Natural killer cell (primary cell): ENCODE measurements around the gene RXRA. TPM values are rescaled to one million over a fixed set of nuclear protein-coding genes. Genes with fewer than 3 reads are reported as not detected.

Experiments used
- ATAC-seq, 3 donors: fragments of 150-1000 bp in 2 of 3; fragments of 200-7000 bp in 1 of 3; cut with Tn5 transposase; 1 replicate in 1 of 3; 2 replicates in 2 of 3; pipeline ENCODE4 v1.10.0; 2021; ENCODE audit warnings: mild to moderate bottlenecking in 2 of 3, moderate library complexity in 2 of 3
- DNase-seq, 2 donors: peaks; one replicate each; pipeline versions ENCODE4 v3.0.0 to v3.0.0-alpha.2; 2013 to 2021; ENCODE audit warnings: mixed read lengths in 1 of 2
- H3K27ac ChIP-seq: one replicate; pipeline ENCODE4 v1.5.1; 2013; ENCODE audit warnings: mild to moderate bottlenecking, low read length
- H3K27me3 ChIP-seq: one replicate; pipeline ENCODE4 v1.6.1; 2013; ENCODE audit warnings: low read length; ENCODE audit not compliant: control insufficient read depth, insufficient read depth
- H3K36me3 ChIP-seq: one replicate; pipeline ENCODE4 v1.6.1; 2013; ENCODE audit warnings: low read length; ENCODE audit not compliant: control insufficient read depth, insufficient read depth
- H3K4me1 ChIP-seq: one replicate; pipeline ENCODE4 v1.6.1; 2013; ENCODE audit warnings: low read length; ENCODE audit not compliant: control insufficient read depth, insufficient read depth
- H3K4me3 ChIP-seq: one replicate; pipeline ENCODE4 v1.5.1; 2013; ENCODE audit warnings: low read length
- H3K9me3 ChIP-seq: one replicate; pipeline ENCODE4 v1.6.1; 2013; ENCODE audit warnings: low read length; ENCODE audit not compliant: control insufficient read depth, insufficient read depth
- H3K27ac Mint-ChIP-seq, 2 donors: one replicate each; pipeline ENCODE4 v1.8.0; 2022; ENCODE audit warnings: mild to moderate bottlenecking in 2 of 2, mixed read lengths in 2 of 2, moderate library complexity in 1 of 2
- H3K27me3 Mint-ChIP-seq, 2 donors: one replicate each; pipeline ENCODE4 v1.8.0; 2022; ENCODE audit warnings: low read depth in 2 of 2, mixed read lengths in 2 of 2
- H3K36me3 Mint-ChIP-seq: one replicate; pipeline ENCODE4 v1.8.0; 2022; ENCODE audit warnings: mixed read lengths
- H3K4me1 Mint-ChIP-seq, 2 donors: one replicate each; pipeline ENCODE4 v1.8.0; 2022; ENCODE audit warnings: mixed read lengths in 2 of 2
- H3K4me3 Mint-ChIP-seq: one replicate; pipeline ENCODE4 v1.8.0; 2022; ENCODE audit warnings: mild to moderate bottlenecking, moderate library complexity, mixed read lengths
- H3K9me3 Mint-ChIP-seq, 2 donors: one replicate each; pipeline ENCODE4 v1.8.0; 2022; ENCODE audit warnings: mixed read lengths in 2 of 2
- WGBS: methylation state at CpG from one replicate; pipeline ENCODE4 v1.1.7; 2013; ENCODE audit warnings: missing lambda C conversion rate; ENCODE audit not compliant: insufficient coverage; 5-methylcytosine and 5-hydroxymethylcytosine counted together
- intact Hi-C: fragments of 100-400 bp; cut with micrococcal nuclease; formaldehyde crosslinking; loops from one replicate; pipeline ENCODE4 v1.14.2; 2022
- total RNA-seq, 4 donors: library from RNA; stranded (reverse); fragments of 120-200 nt in 1 of 4; gene quantifications; one replicate each; pipeline versions ENCODE4 v1.2.3 to v1.2.4, GENCODE V29; 2013 to 2022
- TF ChIP-seq, protein P1 (sequence below): fragments of 200-600 bp; IDR thresholded peaks from one replicate; pipeline ENCODE4 v1.8.0; 2022; ENCODE audit warnings: antibody characterized with exemption

Gene RXRA
- total RNA-seq, 3 donors from 2014 or later (not counting 1 experiment from before 2014, with no cell fraction given) = 30.9 to 64.1 (median 42.2) TPM

- H3K4me3 ChIP-seq = peak overlapping the region; percentile 27
- peaks cover 2% of the 10 kb centered on the region for H3K36me3 ChIP-seq
- Mint-ChIP-seq H3K27me3 (no peaks in the 10 kb centered on the region), H3K4me1 (peaks cover 40 to 63% of the 10 kb centered on the region in 2 donors), H3K4me3 (peak overlapping the region; percentile 79), H3K27ac (peak overlapping the region; percentile 59 to 80), H3K9me3 (no peaks in the 10 kb centered on the region), H3K36me3 (no peaks in the 10 kb centered on the region)
- WGBS = 75% methylated on average over 23 of the region's 23 CpGs
- ATAC-seq (no peak), DNase-seq (no peak)
- intact Hi-C loops = loop anchor here (5.0 kb wide), 1 partner anchor 36 kb away; no protein-coding TSS in a partner anchor
- H3K27ac ChIP-seq = peak overlapping the region; percentile 24
- H3K27me3 ChIP-seq = no peaks in the 10 kb centered on the region
- H3K4me1 ChIP-seq = peaks cover 89% of the 10 kb centered on the region
- no peaks in the 10 kb centered on the region for H3K9me3 ChIP-seq
- TF ChIP-seq, protein P1, sequence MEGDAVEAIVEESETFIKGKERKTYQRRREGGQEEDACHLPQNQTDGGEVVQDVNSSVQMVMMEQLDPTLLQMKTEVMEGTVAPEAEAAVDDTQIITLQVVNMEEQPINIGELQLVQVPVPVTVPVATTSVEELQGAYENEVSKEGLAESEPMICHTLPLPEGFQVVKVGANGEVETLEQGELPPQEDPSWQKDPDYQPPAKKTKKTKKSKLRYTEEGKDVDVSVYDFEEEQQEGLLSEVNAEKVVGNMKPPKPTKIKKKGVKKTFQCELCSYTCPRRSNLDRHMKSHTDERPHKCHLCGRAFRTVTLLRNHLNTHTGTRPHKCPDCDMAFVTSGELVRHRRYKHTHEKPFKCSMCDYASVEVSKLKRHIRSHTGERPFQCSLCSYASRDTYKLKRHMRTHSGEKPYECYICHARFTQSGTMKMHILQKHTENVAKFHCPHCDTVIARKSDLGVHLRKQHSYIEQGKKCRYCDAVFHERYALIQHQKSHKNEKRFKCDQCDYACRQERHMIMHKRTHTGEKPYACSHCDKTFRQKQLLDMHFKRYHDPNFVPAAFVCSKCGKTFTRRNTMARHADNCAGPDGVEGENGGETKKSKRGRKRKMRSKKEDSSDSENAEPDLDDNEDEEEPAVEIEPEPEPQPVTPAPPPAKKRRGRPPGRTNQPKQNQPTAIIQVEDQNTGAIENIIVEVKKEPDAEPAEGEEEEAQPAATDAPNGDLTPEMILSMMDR = no peak
Observed at GRCh38 chr9:134406366-134407120, 80.3 kb downstream of the RXRA start.

- TF ChIP-seq, protein P1 = no peak
- Histone ChIP-seq H3K27ac (peak overlapping the region; percentile 28), H3K9me3 (no peaks in the 10 kb centered on the region), H3K27me3 (no peaks in the 10 kb centered on the region), H3K4me3 (peak overlapping the region; percentile 27), H3K36me3 (peaks cover 2% of the 10 kb centered on the region), H3K4me1 (peaks cover 91% of the 10 kb centered on the region)
- Mint-ChIP-seq H3K27ac (peak overlapping the region; percentile 59 to 80), H3K4me3 (peak overlapping the region; percentile 79), H3K9me3 (no peaks in the 10 kb centered on the region), H3K36me3 (no peaks in the 10 kb centered on the region), H3K4me1 (peaks cover 40 to 70% of the 10 kb centered on the region in 2 donors), H3K27me3 (no peaks in the 10 kb centered on the region)
- WGBS = 3% methylated on average over 33 of the region's 33 CpGs
- ATAC-seq (peak; percentile 86 to 89 (median 87)), DNase-seq (peak; percentile 78 to 89)
- intact Hi-C loops = loop anchor here (5.0 kb wide), 1 partner anchor 35 kb away; no protein-coding TSS in a partner anchor
Observed at GRCh38 chr9:134407121-134407779, 81.0 kb downstream of the RXRA start.

- Histone ChIP-seq H3K36me3 (peaks cover 2% of the 10 kb centered on the region), H3K27ac (no peak overlapping the region), H3K9me3 (no peaks in the 10 kb centered on the region), H3K4me3 (no peak overlapping the region), H3K4me1 (peaks cover 91% of the 10 kb centered on the region), H3K27me3 (no peaks in the 10 kb centered on the region)
- DNase-seq (no peak), ATAC-seq (no peak)
- H3K9me3 Mint-ChIP-seq = no peaks in the 10 kb centered on the region
- intact Hi-C loops = loop anchor here (5.0 kb wide), 1 partner anchor 34 kb away; no protein-coding TSS in a partner anchor
- H3K27me3 Mint-ChIP-seq = no peaks in the 10 kb centered on the region
- peaks cover 40 to 68% of the 10 kb centered on the region in 2 donors for H3K4me1 Mint-ChIP-seq
- 91% methylated on average over 9 of the region's 9 CpGs for WGBS
- TF ChIP-seq, protein P1 = no peak
- peak overlapping the region; percentile 13 for H3K4me3 Mint-ChIP-seq
- H3K36me3 Mint-ChIP-seq = no peaks in the 10 kb centered on the region
- peak overlapping the region in 1 of 2 donors; percentile 80 for H3K27ac Mint-ChIP-seq
Observed at GRCh38 chr9:134408389-134408788, 82.1 kb downstream of the RXRA start.
